ENCODE measurements around the gene AQP5. TPM values are rescaled to one million over a fixed set of nuclear protein-coding genes. Genes with fewer than 3 reads are reported as not detected.
A peak's percentile ranks its signal among the peaks of the same experiment; 100 is the strongest.

The AQP5 gene
- total and polyA plus RNA-seq, 8 donors = 0.41 to 2.8 (median 1.2) TPM

DNA sequence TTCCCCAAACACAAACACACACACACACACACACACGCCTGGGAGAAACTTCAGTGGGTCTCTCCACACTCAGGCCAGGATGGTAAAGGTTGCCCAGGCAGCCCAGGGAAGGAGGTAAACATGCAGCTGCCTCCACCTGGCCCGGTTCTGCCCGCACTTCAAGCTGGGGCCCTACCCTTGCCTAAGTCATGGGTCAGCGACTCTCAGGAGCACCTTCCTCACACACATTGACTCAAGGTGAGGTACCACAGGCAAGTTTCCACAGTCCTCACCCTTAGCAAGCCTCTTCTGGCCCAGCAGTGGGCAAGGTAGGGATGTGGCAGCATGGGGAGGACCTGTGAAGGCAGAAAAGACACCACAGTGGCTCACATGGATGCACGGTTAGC is 43.9 kb upstream of the AQP5 start:
- ATAC-seq (no peak), FAIRE-seq (no peak), DNase-seq (no peak)
- intact Hi-C loops (cut with DNase I) = no loop called here
- Histone ChIP-seq H3K4me3 (no peak overlapping the region), H3K27ac (no peak overlapping the region), H3K27me3 (no peaks in the 10 kb centered on the region), H3K9me3 (no peaks in the 10 kb centered on the region), H3K36me3 (no peaks in the 10 kb centered on the region), H3K4me1 (peaks cover 0 to 3% (median under 1%) of the 10 kb centered on the region in 3 donors)
- TF ChIP-seq, protein P1, sequence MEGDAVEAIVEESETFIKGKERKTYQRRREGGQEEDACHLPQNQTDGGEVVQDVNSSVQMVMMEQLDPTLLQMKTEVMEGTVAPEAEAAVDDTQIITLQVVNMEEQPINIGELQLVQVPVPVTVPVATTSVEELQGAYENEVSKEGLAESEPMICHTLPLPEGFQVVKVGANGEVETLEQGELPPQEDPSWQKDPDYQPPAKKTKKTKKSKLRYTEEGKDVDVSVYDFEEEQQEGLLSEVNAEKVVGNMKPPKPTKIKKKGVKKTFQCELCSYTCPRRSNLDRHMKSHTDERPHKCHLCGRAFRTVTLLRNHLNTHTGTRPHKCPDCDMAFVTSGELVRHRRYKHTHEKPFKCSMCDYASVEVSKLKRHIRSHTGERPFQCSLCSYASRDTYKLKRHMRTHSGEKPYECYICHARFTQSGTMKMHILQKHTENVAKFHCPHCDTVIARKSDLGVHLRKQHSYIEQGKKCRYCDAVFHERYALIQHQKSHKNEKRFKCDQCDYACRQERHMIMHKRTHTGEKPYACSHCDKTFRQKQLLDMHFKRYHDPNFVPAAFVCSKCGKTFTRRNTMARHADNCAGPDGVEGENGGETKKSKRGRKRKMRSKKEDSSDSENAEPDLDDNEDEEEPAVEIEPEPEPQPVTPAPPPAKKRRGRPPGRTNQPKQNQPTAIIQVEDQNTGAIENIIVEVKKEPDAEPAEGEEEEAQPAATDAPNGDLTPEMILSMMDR (IDR thresholded peaks at IDR 0.05) = no peak
- WGBS, 2 donors = 61 to 77% methylated on average over 5 of the region's 5 CpGs

DNA sequence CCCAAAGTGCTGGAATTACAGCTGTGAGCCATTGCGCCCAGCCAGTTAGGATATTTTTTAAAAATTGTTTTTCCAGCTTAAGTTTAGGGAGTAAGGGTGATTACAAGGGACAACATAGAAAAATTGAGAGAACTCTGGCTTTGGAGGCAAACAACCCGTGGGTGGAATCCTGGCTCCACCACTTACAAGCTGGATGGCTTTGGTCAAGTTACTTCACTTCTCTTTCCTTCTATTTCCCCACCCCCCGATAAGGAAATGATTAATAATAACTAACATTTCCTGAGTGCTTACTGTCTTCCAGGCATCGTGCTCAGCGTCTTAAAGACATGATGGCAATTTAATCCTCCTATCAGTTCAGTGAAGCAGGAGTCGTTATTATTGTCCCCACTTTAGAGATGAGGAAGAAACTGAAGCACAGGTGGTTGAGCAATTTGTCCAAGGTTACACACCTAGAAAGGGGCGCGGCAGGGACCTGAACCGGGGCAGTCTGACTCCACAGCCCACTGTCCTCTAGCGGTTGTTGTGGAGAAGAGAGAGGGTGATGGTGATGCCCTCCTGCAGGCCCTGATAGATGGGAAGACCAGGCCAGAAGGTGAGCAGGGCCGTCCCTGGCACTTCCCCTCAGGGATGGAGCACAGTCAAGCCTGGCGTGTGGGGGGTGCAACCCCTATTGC is 41.3 kb upstream of the AQP5 start:
- Histone ChIP-seq H3K4me3 (no peak overlapping the region), H3K9me3 (no peaks in the 10 kb centered on the region), H3K36me3 (no peaks in the 10 kb centered on the region), H3K4me1 (peaks cover 0 to 6% (median 4%) of the 10 kb centered on the region in 3 donors), H3K27me3 (no peaks in the 10 kb centered on the region), H3K27ac (no peak overlapping the region)
- DNase-seq (no peak), FAIRE-seq (no peak), ATAC-seq (peak in 3 of 4 donors; percentile 14 to 26 (median 26))
- 70 to 75% methylated on average over 12 of the region's 12 CpGs for WGBS, 2 donors
- TF ChIP-seq, protein P1 (IDR thresholded peaks at IDR 0.05) = no peak
- intact Hi-C loops (cut with DNase I) = no loop called here

DNA sequence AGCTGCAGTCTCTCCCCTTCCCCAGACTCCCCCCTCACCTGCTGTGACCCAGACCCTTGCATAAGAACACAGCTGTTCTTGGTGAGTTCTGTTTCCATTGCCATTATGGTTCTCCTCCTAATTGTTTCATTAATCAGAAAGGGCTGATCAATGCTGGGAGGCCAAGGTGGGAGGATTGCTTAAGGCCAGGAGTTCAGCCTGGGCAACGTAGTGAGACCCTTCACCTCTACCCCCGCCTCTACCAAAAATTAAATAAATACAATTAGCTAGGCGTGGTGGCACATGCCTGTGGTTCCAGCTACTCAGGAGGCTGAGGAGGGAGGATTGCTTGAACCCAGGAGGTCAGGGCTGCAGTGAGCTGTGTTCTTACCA is 40.8 kb upstream of the AQP5 start:
- no peaks in the 10 kb centered on the region for H3K27me3 ChIP-seq
- H3K4me1 ChIP-seq = peaks cover 0 to 6% (median 4%) of the 10 kb centered on the region in 3 donors
- no peaks in the 10 kb centered on the region for H3K36me3 ChIP-seq
- FAIRE-seq (no peak), DNase-seq (no peak), ATAC-seq (no peak)
- no peak overlapping the region for H3K27ac ChIP-seq
- TF ChIP-seq, protein P1 (IDR thresholded peaks at IDR 0.05) = no peak
- H3K4me3 ChIP-seq = no peak overlapping the region
- WGBS, 2 donors = 70 to 78% methylated on average over 3 of the region's 3 CpGs
- intact Hi-C loops (cut with DNase I) = no loop called here
- H3K9me3 ChIP-seq = no peaks in the 10 kb centered on the region

DNA sequence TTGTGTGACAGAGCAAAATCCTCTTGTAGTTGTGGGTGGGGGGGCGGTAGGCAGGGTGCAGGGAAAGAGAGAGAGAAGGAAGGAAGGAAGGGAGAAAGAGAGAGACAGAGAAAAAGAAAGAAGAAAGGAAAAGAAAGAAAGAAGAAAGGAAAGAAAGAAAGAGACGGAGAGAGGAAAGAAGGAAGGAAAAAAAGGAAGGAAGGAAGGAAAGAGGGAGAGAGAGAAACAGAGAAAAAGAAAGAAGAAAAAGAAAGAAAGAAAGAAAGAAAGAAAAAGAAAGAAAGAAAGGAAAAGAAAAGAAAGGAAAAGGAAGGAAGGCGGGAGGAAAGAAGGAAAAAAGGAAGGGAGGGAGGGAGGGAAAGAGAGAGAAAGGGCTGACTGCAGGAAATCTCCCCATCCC is 40.4 kb upstream of the AQP5 start:
- H3K27me3 ChIP-seq = no peaks in the 10 kb centered on the region
- WGBS, 2 donors = 67 to 80% methylated on average over 3 of the region's 3 CpGs
- ATAC-seq = no peak
- no peak overlapping the region for H3K27ac ChIP-seq
- no peak for DNase-seq
- intact Hi-C loops (cut with DNase I) = no loop called here
- no peak for FAIRE-seq
- TF ChIP-seq, protein P1 (IDR thresholded peaks at IDR 0.05) = no peak
- H3K4me3 ChIP-seq = no peak overlapping the region
- H3K4me1 ChIP-seq = peaks cover 0 to 6% (median 4%) of the 10 kb centered on the region in 3 donors
- H3K9me3 ChIP-seq = no peaks in the 10 kb centered on the region
- H3K36me3 ChIP-seq = no peaks in the 10 kb centered on the region

DNA sequence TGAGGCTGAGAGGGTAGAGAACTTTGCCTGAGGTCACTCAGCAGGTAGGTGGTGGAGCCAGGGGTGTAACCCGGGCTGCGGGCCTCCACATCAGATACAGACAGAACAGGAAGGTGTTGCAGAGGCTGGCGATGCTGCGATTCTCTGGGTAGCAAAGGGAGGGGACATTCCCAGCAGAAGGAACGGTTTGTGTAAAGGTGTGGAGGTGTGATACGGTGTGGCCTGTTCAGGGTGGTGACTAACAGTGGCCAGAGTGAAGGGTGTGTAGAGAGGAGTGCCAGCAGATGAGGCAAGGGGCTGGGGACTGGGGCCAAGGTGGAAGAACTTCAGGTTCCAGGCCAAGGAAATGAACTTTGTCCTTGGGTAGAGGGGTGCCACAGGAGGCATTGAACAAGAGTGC is 39.7 kb upstream of the AQP5 start:
- H3K9me3 ChIP-seq = no peaks in the 10 kb centered on the region
- H3K27me3 ChIP-seq = no peaks in the 10 kb centered on the region
- no peak overlapping the region for H3K4me3 ChIP-seq
- WGBS, 2 donors = 82 to 83% methylated on average over 6 of the region's 6 CpGs
- TF ChIP-seq, protein P1 (IDR thresholded peaks at IDR 0.05) = no peak
- peaks cover 0 to 6% (median 4%) of the 10 kb centered on the region in 3 donors for H3K4me1 ChIP-seq
- no peaks in the 10 kb centered on the region for H3K36me3 ChIP-seq
- DNase-seq (no peak), FAIRE-seq (no peak), ATAC-seq (peak in 2 of 4 donors; percentile 34 to 49)
- H3K27ac ChIP-seq = no peak overlapping the region
- intact Hi-C loops (cut with DNase I) = no loop called here

Measured in pancreas (tissue), 10 donors.